Lower leg skin (tissue), 4 donors: Measurements from ENCODE around the gene CBFA2T3. TPM values are rescaled to one million over a fixed set of nuclear protein-coding genes. Genes with fewer than 3 reads are reported as not detected.

Source experiments
- DNase-seq, 2 donors: peaks; one replicate each; pipeline ENCODE4 v3.0.0-alpha.2; 2019; ENCODE audit warnings: low spot score in 2 of 2
- H3K4me3 ChIP-seq: fragments of 200-600 bp; sonication (generic); 2 replicates; pipeline ENCODE4 v1.5.1; 2017; ENCODE audit warnings: mild to moderate bottlenecking, low read depth; ENCODE audit not compliant: poor library complexity, severe bottlenecking
- CTCF ChIP-seq, 3 donors: fragments of 450-650 bp; IDR thresholded peaks; one replicate each; pipeline ENCODE4 v1.5.1; 2016; ENCODE audit warnings: antibody characterized with exemption in 3 of 3, mild to moderate bottlenecking in 3 of 3, moderate library complexity in 2 of 3
- POLR2A ChIP-seq, 2 donors: fragments of 450-650 bp; IDR thresholded peaks; one replicate each; pipeline ENCODE4 v1.6.1; 2016 to 2017; ENCODE audit warnings: antibody characterized with exemption in 2 of 2, mild to moderate bottlenecking in 1 of 2, moderate library complexity in 1 of 2
- WGBS, 2 donors: methylation state at CpG; one replicate each; pipeline ENCODE4 v1.1.5; 2018; 5-methylcytosine and 5-hydroxymethylcytosine counted together
- intact Hi-C: fragments of 100-400 bp; cut with DNase I; formaldehyde crosslinking; loops from one replicate; pipeline ENCODE4 v1.15.0; 2023; ENCODE audit warnings: low total_unique reads
- total RNA-seq, 4 donors: library from RNA; depleted of rRNA; stranded (reverse); fragments of >200 nt; gene quantifications; one replicate each; pipeline ENCODE4 v1.1.0, GENCODE V29; 2016

CBFA2T3 gene
- total RNA-seq, 4 donors from 2014 or later = 0.93 to 4.4 (median 2.9) TPM

- TF ChIP-seq CTCF (IDR thresholded peaks at IDR 0.05) (peak in 1 of 3 donors; percentile 50), POLR2A (IDR thresholded peaks at IDR 0.05) (no peak)
- whole genome bisulfite sequencing, 2 donors = 90 to 91% methylated on average over 10 of the region's 10 CpGs
- intact Hi-C loops = no loop called here
- no peak for DNase-seq
- no peak overlapping the region for H3K4me3 ChIP-seq
Measured at GRCh38 chr16:89023151-89023551, 46.1 kb upstream of the CBFA2T3 start.

GRCh38 chr16:89022051-89022836 is 45.2 kb upstream of the CBFA2T3 start:
- DNase-seq = no peak
- no peak for TF ChIP-seq POLR2A (IDR thresholded peaks at IDR 0.05)
- TF ChIP-seq CTCF (IDR thresholded peaks at IDR 0.05) = no peak
- 77 to 82% methylated on average over 25 of the region's 25 CpGs for WGBS, 2 donors
- intact Hi-C loops = no loop called here
- no peak overlapping the region for H3K4me3 ChIP-seq

- no peak overlapping the region for H3K4me3 ChIP-seq
- 80 to 82% methylated on average over 23 of the region's 23 CpGs for WGBS, 2 donors
- TF ChIP-seq CTCF (IDR thresholded peaks at IDR 0.05) (no peak), POLR2A (IDR thresholded peaks at IDR 0.05) (no peak)
- intact Hi-C loops = no loop called here
- DNase-seq = no peak
Measured at GRCh38 chr16:89020925-89021595, 44.1 kb upstream of the CBFA2T3 start.

- WGBS, 2 donors = 83 to 84% methylated on average over 19 to 20 of the region's 21 CpGs
- intact Hi-C loops = no loop called here
- DNase-seq = no peak
- H3K4me3 ChIP-seq = no peak overlapping the region
- TF ChIP-seq POLR2A (IDR thresholded peaks at IDR 0.05) (no peak), CTCF (IDR thresholded peaks at IDR 0.05) (no peak)
Measured at GRCh38 chr16:89020068-89020924, 43.3 kb upstream of the CBFA2T3 start.

GRCh38 chr16:89019511-89019910 is 42.5 kb upstream of the CBFA2T3 start:
- intact Hi-C loops = no loop called here
- DNase-seq = no peak
- TF ChIP-seq POLR2A (IDR thresholded peaks at IDR 0.05) (no peak), CTCF (IDR thresholded peaks at IDR 0.05) (no peak)
- H3K4me3 ChIP-seq = no peak overlapping the region
- 81 to 83% methylated on average over 12 to 16 of the region's 16 CpGs for WGBS, 2 donors
